ENCODE data around the gene IPO9.

GRCh38 chr1:201816309-201816854 lies 12.6 kb upstream of the IPO9 start:
- TF ChIP-seq POLR2A (IDR thresholded peaks at IDR 0.05) (no peak), CTCF (IDR thresholded peaks at IDR 0.05) (no peak)
